VCaP (cell line): ENCODE data around the gene JAKMIP1.

Experiments used
- H3K27ac ChIP-seq: fragments of 450-650 bp; 2 replicates; pipeline ENCODE4 v1.5.1; 2017
- CTCF ChIP-seq: fragments of 450-650 bp; conservative IDR thresholded peaks from 2 replicates; pipeline ENCODE4 v1.5.1; 2017; ENCODE audit warnings: mild to moderate bottlenecking, moderate library complexity

JAKMIP1 gene

GRCh38 chr4:6029254-6029653 lies 171.1 kb downstream of the JAKMIP1 start:
- no peak overlapping the region for H3K27ac ChIP-seq
- TF ChIP-seq CTCF = no peak

GRCh38 chr4:6028168-6028567 lies 172.2 kb downstream of the JAKMIP1 start:
- no peak for TF ChIP-seq CTCF
- H3K27ac ChIP-seq = no peak overlapping the region

- no peak for TF ChIP-seq CTCF
- H3K27ac ChIP-seq = no peak overlapping the region
Observed at GRCh38 chr4:6027392-6027791, 173.0 kb downstream of the JAKMIP1 start.

GRCh38 chr4:6024313-6024960 lies 175.9 kb downstream of the JAKMIP1 start:
- H3K27ac ChIP-seq = no peak overlapping the region
- TF ChIP-seq CTCF = no peak

GRCh38 chr4:6023731-6024130 lies 176.6 kb downstream of the JAKMIP1 start:
- no peak for TF ChIP-seq CTCF
- no peak overlapping the region for H3K27ac ChIP-seq

- TF ChIP-seq CTCF = no peak
- no peak overlapping the region for H3K27ac ChIP-seq
Observed at GRCh38 chr4:6022607-6023288, 177.6 kb downstream of the JAKMIP1 start.

- no peak for TF ChIP-seq CTCF
- no peak overlapping the region for H3K27ac ChIP-seq
Observed at GRCh38 chr4:6021831-6022606, 178.3 kb downstream of the JAKMIP1 start.
